ENCODE measurements around the gene MRPS2.

DNA sequence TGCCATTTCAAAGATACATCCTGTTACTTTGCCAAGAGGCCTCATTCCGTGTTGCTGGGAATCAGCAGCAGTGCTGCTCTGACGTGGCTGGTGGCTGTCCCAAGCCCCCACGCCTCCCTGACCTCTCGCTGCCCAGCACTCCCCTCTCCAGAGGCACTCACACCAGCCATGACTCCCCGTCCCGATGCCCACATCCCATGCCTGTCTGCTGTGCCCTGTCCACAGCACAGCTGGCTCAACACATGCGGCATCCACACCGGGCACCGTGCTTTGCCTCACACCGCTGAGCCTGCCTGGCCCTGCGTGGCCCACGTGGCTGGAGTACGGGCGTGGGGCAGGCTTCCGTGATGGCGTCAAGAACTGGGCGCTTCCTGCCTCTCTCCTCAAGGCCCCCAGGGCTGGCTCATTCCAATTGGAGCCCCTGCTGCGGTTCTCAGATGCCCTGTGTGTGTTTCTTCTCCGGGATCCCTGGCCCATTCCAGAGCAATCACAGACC lies 12.9 kb downstream of the MRPS2 start:
- no peak for TF ChIP-seq POLR2AphosphoS5 (IDR thresholded peaks at IDR 0.05; ENCODE audit: low read depth, low read length)
- no peak for TF ChIP-seq TAF1 (IDR thresholded peaks at IDR 0.05; ENCODE audit: borderline replicate concordance, low read depth, low read length)
